A673 (cell line): ENCODE measurements around the gene XG.

Experiments
- CTCF ChIP-seq: fragments of 300-800, 200-600 bp; sonication (generic); conservative IDR thresholded peaks from 2 replicates; pipeline ENCODE4 v1.5.1; 2017; ENCODE audit warnings: low read depth, mild to moderate bottlenecking, antibody characterized with exemption, low read length, moderate library complexity, mixed read lengths
- EZH2 ChIP-seq: fragments of 200-600 bp; sonication (generic); IDR thresholded peaks from 2 replicates; pipeline ENCODE4 v1.6.1; 2017; ENCODE audit warnings: borderline replicate concordance, low read depth, mild to moderate bottlenecking, mixed read lengths, antibody characterized with exemption, low read length; ENCODE audit not compliant: poor library complexity, severe bottlenecking

- no peak for TF ChIP-seq CTCF
- no peak for TF ChIP-seq EZH2
Measured at GRCh38 chrX:2828959-2829411, 77.1 kb downstream of the XG start.
